Activated T-helper 1 cell treated with anti-CD3 and anti-CD28 coated beads, Interleukin-2, amount 50 U/mL, for 16 hours (primary cell): ENCODE measurements around the gene FTO.

ENCODE experiments used
- DNase-seq, 2 donors: peaks; one replicate each; pipeline ENCODE4 v3.0.0-alpha.2; 2020; ENCODE audit warnings: low read depth in 1 of 2, low spot score in 1 of 2

FTO gene

GRCh38 chr16:53995378-53995777 lies 291.4 kb downstream of the FTO start:
- DNase-seq = no peak

DNA sequence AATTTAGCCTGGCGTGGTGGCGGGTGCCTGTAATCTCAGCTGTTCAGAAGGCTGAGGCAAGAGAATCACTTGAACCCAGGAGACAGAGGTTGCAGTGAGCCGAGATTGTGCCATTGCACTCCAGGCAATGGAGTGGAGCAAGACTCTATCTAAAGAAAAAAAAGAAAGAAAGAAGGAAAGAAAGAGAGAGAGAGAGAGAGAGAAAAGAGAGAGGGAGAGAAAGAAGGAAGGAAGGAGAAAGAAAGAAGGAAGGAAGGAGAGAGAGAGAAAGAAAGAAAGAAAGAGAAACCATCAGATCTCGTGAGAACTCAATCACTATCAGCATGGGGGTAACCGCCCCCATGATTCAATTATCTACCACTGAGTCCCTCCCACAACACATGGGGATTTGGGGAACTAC lies 293.0 kb downstream of the FTO start:
- no peak for DNase-seq

DNA sequence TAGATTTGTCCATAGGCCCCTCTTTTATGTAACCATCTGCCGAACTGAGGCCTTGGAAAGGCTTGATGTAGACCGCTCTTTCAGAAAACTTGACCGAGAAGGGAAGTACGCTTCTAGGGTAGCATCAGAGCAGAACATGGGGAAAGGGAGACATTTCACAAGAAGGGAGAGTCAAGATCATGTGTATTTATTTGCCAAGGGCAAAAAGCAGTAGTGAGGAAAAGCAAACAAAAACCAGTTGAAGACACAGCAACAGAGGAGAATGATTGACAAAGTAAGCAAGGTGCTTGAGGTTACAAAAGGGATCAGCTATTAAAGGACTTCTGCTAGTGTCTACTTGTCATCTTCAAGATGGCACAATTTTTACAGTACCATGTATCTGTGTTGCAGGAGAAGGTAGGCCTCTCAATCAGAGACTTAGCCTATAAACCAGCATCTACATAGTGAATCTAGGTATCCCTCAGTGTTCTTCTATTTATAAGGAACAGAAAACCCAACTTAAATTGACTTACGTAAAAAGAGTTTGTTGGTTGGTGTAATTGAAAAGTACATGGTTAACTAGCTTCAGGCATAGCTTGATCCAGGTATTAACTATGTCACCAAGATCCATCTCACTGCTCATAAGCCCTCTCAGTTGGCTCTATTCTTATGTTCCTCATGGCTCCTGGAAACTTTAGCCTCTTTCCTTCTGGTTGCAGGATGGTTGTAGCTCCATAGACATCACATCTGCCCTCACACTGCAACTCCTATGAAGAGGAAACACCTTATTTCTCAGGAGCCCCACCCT lies 294.3 kb downstream of the FTO start:
- no peak for DNase-seq

- no peak for DNase-seq
Observed at GRCh38 chr16:53998966-53999522, 295.1 kb downstream of the FTO start.

- no peak for DNase-seq
Observed at GRCh38 chr16:53999841-54000240, 295.9 kb downstream of the FTO start.

GRCh38 chr16:54000361-54000760 lies 296.4 kb downstream of the FTO start:
- DNase-seq = no peak

DNA sequence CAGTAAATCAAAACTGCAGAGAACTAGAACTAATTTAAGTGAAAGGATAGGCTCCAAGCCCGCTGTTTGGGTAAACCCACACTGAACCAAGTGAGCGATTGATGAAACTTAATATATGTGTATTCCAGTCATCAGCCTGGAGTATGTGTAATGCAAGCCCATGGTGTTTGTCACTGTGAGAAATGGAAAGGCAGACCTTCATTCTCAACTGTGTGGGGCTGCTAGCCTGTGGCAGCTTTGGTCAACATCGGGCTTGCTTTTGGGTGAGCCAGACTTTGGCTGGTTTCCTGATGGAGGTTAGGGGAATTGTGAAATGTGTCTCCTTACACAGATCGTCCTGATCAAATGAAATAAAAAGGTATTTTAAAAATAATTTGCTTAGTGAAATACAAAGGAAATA lies 302.7 kb downstream of the FTO start:
- DNase-seq = no peak

GRCh38 chr16:54007504-54007903 lies 303.5 kb downstream of the FTO start:
- DNase-seq = no peak

GRCh38 chr16:54009464-54010176 lies 305.7 kb downstream of the FTO start:
- DNase-seq = no peak

DNA sequence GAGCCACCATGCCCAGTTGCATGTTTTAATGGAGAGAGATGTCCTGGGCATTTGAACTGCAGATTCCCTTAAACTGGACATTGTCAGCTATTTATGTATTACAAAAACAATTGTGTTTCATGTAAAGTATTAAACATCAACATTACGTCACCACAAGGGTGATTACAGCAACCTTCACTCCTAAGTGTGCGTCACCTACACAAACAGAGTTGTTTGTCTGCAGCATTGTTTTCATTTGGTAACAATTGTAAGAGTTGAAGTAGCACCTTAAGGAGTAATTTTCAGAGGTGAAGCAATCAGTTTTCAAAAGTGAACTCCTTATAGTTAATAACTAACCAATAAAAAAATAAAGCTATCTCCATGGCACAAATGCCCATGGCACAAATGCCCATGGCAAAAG lies 311.2 kb downstream of the FTO start:
- DNase-seq = no peak

GRCh38 chr16:54022362-54022761 lies 318.4 kb downstream of the FTO start:
- no peak for DNase-seq

- no peak for DNase-seq
Observed at GRCh38 chr16:54026456-54026855, 322.5 kb downstream of the FTO start.

DNA sequence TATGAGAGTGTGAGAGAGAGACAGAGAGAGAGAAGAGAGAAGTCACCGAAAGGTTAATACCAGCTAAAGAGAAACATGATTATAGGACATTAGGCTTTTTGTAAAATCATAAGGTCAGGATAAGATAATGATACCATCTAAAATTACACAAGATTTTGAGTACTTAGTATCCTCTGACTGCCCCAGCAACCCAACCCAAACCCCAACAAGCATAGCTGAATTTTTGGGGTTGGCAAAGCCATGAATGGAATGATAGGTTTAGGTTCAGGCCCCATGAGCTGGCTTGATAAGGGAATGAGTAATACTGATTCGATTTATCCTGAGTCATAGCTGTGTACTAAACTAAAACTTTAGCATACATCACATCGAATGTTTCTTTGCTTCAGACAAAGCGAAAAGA lies 323.1 kb downstream of the FTO start:
- no peak for DNase-seq

- DNase-seq = no peak
Observed at GRCh38 chr16:54027558-54027957, 323.6 kb downstream of the FTO start.

GRCh38 chr16:54027995-54028394 lies 324.0 kb downstream of the FTO start:
- DNase-seq = no peak

DNA sequence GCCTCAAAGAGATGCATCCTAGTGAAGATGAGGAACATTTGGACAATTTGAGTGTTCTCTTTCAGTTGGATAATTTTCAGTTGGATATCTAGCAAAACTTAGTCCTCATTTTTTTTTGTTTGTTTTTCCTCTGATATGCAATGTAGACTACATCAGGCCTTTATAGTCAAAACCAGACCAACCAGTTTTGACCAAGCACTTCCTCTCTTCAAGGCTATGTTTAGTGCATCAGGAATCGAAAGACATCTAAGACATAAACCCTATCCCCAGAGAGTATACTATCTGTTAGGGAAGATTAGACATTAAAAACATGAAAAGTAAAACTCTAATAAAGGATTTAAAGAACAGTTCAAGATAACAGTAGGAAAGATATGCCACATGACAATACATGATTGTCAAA lies 326.5 kb downstream of the FTO start:
- no peak for DNase-seq

- DNase-seq = no peak
Observed at GRCh38 chr16:54031107-54031760, 327.3 kb downstream of the FTO start.

GRCh38 chr16:54033747-54034146 lies 329.8 kb downstream of the FTO start:
- DNase-seq = no peak

DNA sequence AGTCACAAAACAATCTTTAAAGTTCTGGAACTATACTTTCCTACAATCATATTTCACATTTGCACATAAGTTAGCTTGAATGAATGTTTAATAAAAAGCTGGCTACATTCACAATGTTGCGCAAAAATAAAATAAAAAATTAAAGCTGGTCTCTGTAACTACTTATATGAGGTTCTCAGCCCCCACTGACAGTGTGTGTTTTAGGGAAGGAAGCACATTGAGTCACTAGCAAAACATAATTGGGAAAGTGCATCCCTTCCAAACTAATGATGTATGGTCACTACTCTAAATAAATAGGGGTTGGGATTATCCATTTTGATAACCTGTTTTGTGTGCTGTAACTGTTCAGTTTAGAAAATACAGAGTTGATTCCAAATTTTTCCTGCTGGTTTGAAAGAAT lies 330.7 kb downstream of the FTO start:
- DNase-seq = no peak

GRCh38 chr16:54040480-54040879 lies 336.5 kb downstream of the FTO start:
- DNase-seq = no peak

- no peak for DNase-seq
Observed at GRCh38 chr16:54040975-54041374, 337.0 kb downstream of the FTO start.
